Measurements from ENCODE around the gene FOSL1.

Gene FOSL1

DNA sequence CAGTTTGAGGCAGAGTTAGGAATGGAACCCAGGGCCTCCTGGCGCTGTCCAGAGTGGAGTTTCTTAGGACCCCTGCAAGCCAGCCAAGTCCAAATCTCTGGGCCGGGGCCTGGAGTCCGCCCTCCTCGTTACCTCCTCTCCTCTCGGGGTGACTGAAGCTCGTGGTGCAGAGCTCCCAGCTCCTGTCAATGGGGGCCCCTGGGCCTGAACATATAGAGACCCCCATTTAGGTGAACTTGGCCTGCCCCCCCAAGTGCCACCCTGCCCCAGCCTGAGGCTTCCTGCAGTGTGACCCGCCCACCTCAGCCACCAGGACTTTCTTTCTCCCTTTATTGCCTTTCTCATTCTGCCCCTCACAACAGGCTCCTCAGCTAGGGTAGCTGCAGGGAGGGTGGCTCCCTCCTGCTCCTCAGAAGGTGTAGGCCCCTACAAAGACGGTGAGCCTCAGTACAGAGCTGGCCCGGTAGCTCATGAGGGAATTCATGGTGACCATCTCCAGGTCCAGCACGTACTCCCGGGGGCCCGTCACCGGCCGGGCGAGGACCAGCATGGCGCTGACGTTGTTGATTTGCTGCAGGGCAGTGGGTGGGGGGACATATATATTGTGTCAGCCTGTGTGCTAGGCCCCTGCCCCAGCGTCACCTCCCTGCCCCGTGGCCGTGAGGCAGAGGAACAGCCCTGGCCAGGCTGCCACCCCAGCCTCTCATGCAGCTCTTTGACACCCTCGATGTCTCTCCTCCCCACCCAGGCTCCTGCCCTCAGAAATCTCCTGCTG lies 33.5 kb downstream of the FOSL1 start:
- TF ChIP-seq SP1 (IDR thresholded peaks at IDR 0.05): no peak
- TF ChIP-seq NFRKB (IDR thresholded peaks at IDR 0.05): no peak
- TF ChIP-seq BHLHE40 (IDR thresholded peaks at IDR 0.05; ENCODE audit: borderline replicate concordance): no peak
- no peak for TF ChIP-seq ELF4 (IDR thresholded peaks at IDR 0.05)
- TF ChIP-seq SUZ12 (IDR thresholded peaks at IDR 0.05): no peak
- TF ChIP-seq FOXA1 (IDR thresholded peaks at IDR 0.05): no peak
- no peak for TF ChIP-seq HDGF (IDR thresholded peaks at IDR 0.05; ENCODE audit: borderline replicate concordance)
- TF ChIP-seq CTBP1 (IDR thresholded peaks at IDR 0.05; ENCODE audit: borderline replicate concordance): no peak
- ChIA-PET CTCF (interaction anchor here (0.9 to 1.5 kb wide), 2 partner anchors 22 to 86 kb away, joined by 3 to 4 read pairs; partner anchors contain the start of gene AP5B1), POLR2A (interaction anchor here (0.9 to 17.2 kb wide), 3 partner anchors 8 to 22 kb away, joined by 3 to 289 read pairs (median 3); partner anchors contain the start of genes CCDC85B, CFL1 and FIBP)
- no peak for DNase-seq (ENCODE audit: extremely low spot score)

DNA sequence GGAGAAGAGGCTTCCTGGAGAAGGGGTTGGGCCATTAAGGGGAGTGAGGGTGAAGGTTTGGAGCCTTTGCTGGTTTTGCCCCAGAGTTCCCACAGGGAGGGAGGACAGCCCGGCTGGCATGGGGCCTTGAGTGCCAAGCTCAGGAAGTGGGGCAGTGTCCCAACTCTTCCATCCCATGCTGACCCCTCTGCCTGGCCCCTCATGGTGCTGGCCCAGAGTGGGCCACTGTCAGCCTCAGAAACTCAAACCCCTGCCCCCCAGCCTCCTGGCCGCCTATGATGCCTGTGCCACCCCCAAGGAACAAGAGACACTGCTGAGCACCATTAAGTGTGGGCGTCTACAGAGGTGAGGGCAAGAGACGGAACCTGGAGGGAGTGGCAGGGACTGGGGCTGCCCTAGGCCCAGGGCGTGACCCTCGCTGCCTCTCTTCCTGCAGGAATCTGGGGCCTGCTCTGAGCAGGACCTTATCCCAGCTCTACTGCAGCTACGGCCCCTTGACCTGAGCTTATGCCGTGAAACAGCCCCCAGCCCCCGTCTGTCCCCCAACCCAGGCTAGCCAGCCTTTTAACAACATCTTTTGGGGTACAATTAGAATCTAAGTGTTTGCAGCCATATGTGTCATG lies 34.5 kb downstream of the FOSL1 start:
- CTCF ChIA-PET: interaction anchor here (1.5 kb wide), 1 partner anchor 85 kb away, joined by 3 read pairs; the partner anchor contains the start of gene AP5B1
- TF ChIP-seq FOXK2 (IDR thresholded peaks at IDR 0.05): no peak
- TF ChIP-seq FOXM1 (IDR thresholded peaks at IDR 0.05; ENCODE audit: borderline replicate concordance): no peak
- TF ChIP-seq L3MBTL2 (conservative IDR thresholded peaks at IDR 0.05): no peak
- TF ChIP-seq ZNF384 (IDR thresholded peaks at IDR 0.05): no peak
- no peak for TF ChIP-seq CTBP1 (IDR thresholded peaks at IDR 0.05; ENCODE audit: borderline replicate concordance)
- TF ChIP-seq BHLHE40 (IDR thresholded peaks at IDR 0.05; ENCODE audit: borderline replicate concordance): no peak
- TF ChIP-seq, protein P1, sequence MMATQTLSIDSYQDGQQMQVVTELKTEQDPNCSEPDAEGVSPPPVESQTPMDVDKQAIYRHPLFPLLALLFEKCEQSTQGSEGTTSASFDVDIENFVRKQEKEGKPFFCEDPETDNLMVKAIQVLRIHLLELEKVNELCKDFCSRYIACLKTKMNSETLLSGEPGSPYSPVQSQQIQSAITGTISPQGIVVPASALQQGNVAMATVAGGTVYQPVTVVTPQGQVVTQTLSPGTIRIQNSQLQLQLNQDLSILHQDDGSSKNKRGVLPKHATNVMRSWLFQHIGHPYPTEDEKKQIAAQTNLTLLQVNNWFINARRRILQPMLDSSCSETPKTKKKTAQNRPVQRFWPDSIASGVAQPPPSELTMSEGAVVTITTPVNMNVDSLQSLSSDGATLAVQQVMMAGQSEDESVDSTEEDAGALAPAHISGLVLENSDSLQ (IDR thresholded peaks at IDR 0.05): no peak
- no peak for TF ChIP-seq TARDBP (IDR thresholded peaks at IDR 0.05)
- TF ChIP-seq NFRKB (IDR thresholded peaks at IDR 0.05): no peak
- TF ChIP-seq HDGF (IDR thresholded peaks at IDR 0.05; ENCODE audit: borderline replicate concordance): no peak
- TF ChIP-seq ELF4 (IDR thresholded peaks at IDR 0.05): no peak
- no peak for TF ChIP-seq ARNT (IDR thresholded peaks at IDR 0.05)
- no peak for TF ChIP-seq SP1 (IDR thresholded peaks at IDR 0.05)
- TF ChIP-seq LEF1 (IDR thresholded peaks at IDR 0.05; ENCODE audit: borderline replicate concordance): no peak
- no peak for TF ChIP-seq FOXA1 (IDR thresholded peaks at IDR 0.05)
- TF ChIP-seq SUZ12 (IDR thresholded peaks at IDR 0.05): no peak
- POLR2A ChIA-PET: interaction anchor here (0.9 to 17.2 kb wide), 2 partner anchors 14 to 23 kb away, joined by 3 to 289 read pairs; partner anchors contain the start of genes CCDC85B and FIBP
- DNase-seq (ENCODE audit: extremely low spot score): no peak

DNA sequence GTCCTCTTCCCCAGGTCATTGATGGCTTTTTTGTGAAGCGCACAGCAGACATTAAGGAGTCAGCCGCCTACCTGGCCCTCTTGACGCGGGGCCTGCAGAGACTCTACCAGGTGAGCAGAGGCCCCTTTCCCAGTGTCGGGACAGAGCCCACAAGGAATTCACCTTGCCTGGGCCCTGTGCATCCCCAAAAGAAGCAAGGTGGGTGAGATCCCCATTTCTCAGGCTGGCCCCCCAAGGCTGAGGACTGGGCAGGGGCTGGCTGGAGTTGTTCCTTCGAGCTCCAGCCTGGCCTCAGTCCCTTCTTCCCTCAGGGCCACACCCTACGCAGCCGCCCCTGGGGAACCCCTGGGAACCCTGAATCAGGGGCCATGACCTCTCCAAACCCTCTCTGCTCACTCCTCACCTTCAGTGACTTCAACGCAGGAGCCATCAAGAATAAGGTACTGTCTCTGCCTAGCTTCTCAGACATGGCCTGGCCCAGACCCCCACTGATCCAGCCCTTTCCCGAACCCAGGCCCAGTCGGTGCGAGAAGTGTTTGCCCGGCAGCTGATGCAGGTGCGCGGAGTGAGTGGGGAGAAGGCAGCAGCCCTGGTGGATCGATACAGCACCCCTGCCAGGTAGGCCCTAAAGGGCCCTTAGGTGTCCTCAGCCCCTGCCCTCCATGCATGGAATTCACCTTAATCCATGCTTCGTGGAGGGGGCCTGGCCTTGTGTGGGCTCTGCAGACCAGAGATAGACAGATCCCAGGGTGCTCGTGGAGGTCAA lies 35.3 kb downstream of the FOSL1 start:
- POLR2A ChIA-PET: interaction anchor here (17.2 kb wide), 1 partner anchor 24 kb away, joined by 289 read pairs; the partner anchor contains the start of genes CCDC85B and FIBP

DNA sequence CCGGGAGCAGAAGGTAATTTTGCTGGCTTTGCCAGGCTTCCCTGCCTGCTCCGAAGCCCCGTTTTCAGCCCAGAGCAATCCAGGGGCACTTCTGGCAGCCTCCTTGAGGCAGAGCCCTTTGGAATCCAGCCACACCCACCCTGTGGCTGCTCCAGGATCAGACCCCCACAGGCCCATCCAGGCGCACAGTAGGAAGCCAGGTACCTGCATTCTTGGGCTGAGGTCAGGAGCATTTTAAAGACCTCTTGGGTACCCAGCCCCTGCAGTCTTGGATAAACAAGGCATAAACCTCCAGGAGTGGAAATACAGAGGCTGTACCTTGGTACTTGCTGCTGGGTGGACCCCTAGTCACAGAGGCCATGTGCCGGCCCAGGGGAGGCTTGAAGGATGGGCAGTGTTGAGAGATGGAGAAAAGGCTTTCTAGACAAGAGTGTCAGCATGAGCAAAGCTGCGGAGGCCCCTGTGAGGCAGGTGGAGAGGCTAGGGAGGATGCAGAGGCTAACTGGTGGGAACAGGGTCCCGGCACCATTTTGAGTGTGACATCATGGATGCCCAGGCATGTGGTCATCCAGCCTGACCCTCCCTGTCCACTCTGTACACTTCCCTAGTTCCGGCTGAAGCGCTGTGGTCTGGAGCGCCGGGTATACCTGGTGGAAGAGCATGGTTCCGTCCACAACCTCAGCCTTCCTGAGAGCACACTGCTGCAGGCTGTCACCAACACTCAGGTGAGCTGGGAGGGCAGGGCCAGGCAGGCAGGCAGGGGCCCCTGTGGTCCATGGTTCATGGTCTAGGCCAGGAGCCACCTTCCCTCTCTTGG lies 36.1 kb downstream of the FOSL1 start:
- CTCF ChIA-PET: interaction anchor here (1.2 kb wide), 1 partner anchor 24 kb away, joined by 3 read pairs; the partner anchor contains the start of gene FIBP
- no peak for DNase-seq (ENCODE audit: extremely low spot score)
- POLR2A ChIA-PET: interaction anchor here (17.2 kb wide), 1 partner anchor 25 kb away, joined by 289 read pairs; the partner anchor contains the start of genes CCDC85B and FIBP
- TF ChIP-seq FOXA1 (IDR thresholded peaks at IDR 0.05) (no peak), ARNT (IDR thresholded peaks at IDR 0.05) (no peak)

More for the DNA sequence above, 35.3 kb downstream of the FOSL1 start:
- no peak for DNase-seq (ENCODE audit: extremely low spot score)
- CTCF ChIA-PET: no interaction called here
- TF ChIP-seq ARNT (IDR thresholded peaks at IDR 0.05) (no peak), NFRKB (IDR thresholded peaks at IDR 0.05) (no peak), ZNF384 (IDR thresholded peaks at IDR 0.05) (no peak), SP1 (IDR thresholded peaks at IDR 0.05) (no peak), LEF1 (IDR thresholded peaks at IDR 0.05; ENCODE audit: borderline replicate concordance) (no peak)

DNA sequence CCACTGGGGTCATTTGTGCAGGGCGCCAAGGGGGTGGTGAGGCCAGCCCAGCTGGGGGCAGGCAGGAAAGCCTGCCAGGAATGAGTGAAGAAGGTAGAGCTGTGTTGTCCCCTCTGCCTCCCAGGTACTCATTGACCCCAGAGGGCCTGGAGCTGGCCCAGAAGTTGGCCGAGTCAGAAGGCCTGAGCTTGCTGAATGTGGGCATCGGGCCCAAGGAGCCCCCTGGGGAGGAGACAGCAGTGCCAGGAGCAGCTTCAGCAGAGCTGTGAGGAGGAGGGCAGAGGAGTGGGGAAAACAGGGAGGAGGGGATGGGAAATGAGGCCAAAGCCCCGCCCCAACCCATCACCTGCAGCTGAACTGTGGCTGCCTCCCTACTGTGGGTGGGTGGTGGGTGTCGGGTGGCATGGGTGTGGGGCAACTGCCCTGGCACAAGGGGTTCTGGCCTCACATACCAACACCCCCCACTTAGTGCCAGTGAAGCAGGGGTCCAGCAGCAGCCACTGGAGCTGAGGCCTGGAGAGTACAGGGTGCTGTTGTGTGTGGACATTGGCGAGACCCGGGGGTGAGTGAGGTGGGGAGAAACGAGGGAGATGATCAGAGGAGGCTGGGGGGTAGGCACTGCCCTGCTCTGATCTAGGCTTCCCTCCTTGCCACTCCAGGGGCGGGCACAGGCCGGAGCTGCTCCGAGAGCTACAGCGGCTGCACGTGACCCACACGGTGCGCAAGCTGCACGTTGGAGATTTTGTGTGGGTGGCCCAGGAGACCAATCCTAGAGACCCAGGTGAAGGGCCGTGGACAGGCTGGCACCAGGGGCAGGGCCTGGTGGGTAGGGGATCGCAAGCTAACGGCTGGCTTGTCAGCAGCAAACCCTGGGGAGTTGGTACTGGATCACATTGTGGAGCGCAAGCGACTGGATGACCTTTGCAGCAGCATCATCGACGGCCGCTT lies 37.0 kb downstream of the FOSL1 start:
- POLR2A ChIA-PET: interaction anchor here (17.2 kb wide), 1 partner anchor 26 kb away, joined by 289 read pairs; the partner anchor contains the start of genes CCDC85B and FIBP
- no peak for DNase-seq (ENCODE audit: extremely low spot score)
- CTCF ChIA-PET: interaction anchor here (1.2 kb wide), 1 partner anchor 25 kb away, joined by 3 read pairs; the partner anchor contains the start of gene FIBP
- TF ChIP-seq BHLHE40 (IDR thresholded peaks at IDR 0.05; ENCODE audit: borderline replicate concordance) (no peak), L3MBTL2 (conservative IDR thresholded peaks at IDR 0.05) (no peak), NFRKB (IDR thresholded peaks at IDR 0.05) (no peak), ARNT (IDR thresholded peaks at IDR 0.05) (no peak), FOXM1 (IDR thresholded peaks at IDR 0.05; ENCODE audit: borderline replicate concordance) (no peak), SUZ12 (IDR thresholded peaks at IDR 0.05) (no peak), FOXA1 (IDR thresholded peaks at IDR 0.05) (no peak), FOXK2 (IDR thresholded peaks at IDR 0.05) (no peak), ZNF384 (IDR thresholded peaks at IDR 0.05) (no peak)
